Measurements from ENCODE around the gene CPOX.
"Not testable (repeated sequence)": the region's sequence is repeated elsewhere in the genome, so short reads cannot be mapped to it uniquely, and the experiment has no call there.

Gene CPOX

DNA sequence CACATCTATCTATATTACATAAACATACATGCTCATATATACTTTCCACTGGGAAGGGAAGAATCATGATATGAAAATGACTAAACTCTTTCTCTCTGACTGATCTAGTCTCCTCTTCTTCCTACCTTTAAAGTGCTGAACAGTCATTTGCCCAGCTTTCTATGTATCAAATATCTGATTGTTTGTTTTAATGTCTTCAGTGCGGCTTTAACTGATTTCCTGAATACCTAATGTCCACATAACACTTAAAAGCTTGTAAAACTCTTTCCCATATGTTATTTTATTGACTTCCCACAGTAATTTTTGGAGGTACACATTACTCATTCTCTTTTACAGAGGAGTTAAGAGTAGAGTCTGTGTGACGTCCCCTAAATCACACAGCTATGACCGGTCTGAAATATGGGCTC, 28.2 kb downstream of the CPOX start:
- no peak for DNase-seq (ENCODE audit: low read depth, low spot score)
- H3K4me3 ChIP-seq (ENCODE audit: low read depth, low read length): no peak overlapping the region
- in situ Hi-C loops (cut with HindIII; ENCODE audit: low sequenced_read_pairs): no loop called here
- TF ChIP-seq, protein P1, sequence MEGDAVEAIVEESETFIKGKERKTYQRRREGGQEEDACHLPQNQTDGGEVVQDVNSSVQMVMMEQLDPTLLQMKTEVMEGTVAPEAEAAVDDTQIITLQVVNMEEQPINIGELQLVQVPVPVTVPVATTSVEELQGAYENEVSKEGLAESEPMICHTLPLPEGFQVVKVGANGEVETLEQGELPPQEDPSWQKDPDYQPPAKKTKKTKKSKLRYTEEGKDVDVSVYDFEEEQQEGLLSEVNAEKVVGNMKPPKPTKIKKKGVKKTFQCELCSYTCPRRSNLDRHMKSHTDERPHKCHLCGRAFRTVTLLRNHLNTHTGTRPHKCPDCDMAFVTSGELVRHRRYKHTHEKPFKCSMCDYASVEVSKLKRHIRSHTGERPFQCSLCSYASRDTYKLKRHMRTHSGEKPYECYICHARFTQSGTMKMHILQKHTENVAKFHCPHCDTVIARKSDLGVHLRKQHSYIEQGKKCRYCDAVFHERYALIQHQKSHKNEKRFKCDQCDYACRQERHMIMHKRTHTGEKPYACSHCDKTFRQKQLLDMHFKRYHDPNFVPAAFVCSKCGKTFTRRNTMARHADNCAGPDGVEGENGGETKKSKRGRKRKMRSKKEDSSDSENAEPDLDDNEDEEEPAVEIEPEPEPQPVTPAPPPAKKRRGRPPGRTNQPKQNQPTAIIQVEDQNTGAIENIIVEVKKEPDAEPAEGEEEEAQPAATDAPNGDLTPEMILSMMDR (IDR thresholded peaks at IDR 0.05; ENCODE audit: low read depth, low read length): no peak

DNA sequence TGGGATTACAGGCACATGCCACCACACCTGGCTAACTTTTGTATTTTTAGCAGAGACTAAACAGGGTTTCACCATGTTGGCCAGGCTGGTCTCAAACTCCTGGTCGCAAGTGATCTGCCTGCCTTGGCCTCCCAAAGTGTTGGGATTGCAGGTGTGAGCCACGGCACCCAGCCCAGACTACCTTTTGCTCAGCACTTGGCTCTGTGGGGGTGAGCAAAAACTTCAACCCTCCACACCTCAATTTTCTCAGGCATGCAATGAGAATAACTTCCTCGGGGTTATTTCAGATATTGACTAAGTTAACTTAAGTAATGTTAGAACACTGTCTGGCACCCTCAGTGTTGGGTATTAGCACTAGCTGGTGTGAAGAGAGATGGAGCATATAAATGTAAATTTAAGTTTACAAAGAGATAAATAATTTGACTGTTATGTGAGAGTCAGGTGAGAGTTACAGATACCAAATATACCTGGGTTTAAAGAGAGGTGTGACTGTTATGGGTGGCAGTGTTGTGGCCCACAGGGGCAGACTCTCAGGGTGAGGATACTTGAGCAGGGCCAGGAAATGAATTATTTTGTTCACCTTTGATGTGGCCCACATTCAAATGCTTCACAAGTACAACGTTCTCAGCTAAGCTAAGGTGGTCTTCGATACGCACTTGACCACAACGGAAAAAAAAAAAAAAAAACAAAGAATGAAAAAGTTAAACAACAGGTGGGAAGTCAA, 29.0 kb downstream of the CPOX start:
- TF ChIP-seq, protein P1 (IDR thresholded peaks at IDR 0.05; ENCODE audit: low read depth, low read length): no peak
- H3K4me3 ChIP-seq (ENCODE audit: low read depth, low read length): no peak overlapping the region
- no peak for DNase-seq (ENCODE audit: low read depth, low spot score)
- in situ Hi-C loops (cut with HindIII; ENCODE audit: low sequenced_read_pairs): no loop called here

DNA sequence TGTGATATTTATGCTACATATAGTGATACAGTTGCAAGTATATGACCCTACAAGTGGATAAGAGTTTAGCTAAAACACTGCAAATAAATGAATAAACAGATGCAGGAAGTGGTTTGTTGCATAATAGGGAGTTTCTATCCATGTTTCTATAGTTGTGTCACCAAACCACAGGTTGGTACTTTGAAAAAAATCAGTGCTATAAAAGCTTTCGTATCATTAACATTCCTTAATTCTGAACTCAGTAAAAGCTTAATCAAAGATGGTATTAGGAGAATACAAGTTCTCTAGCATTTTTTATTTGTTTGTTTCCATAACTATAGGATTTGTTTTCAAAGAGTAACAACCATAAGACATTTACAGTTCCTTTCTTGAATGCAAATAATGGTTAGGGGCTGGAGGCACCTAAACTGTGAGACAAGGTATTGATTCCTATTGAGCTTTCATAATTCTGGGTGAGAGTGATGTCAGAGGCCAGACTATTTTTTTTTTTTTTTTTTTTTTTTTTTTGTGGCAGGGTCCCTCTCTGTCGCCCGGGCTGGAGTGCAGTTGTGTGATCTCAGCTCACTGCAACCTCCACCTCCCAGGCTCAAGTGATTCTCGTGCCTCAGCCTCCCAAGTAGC, 29.6 kb downstream of the CPOX start:
- peak; percentile 71 for DNase-seq (ENCODE audit: low read depth, low spot score)
- in situ Hi-C loops (cut with HindIII; ENCODE audit: low sequenced_read_pairs): no loop called here
- TF ChIP-seq, protein P1 (IDR thresholded peaks at IDR 0.05; ENCODE audit: low read depth, low read length): no peak
- no peak overlapping the region for H3K4me3 ChIP-seq (ENCODE audit: low read depth, low read length)

DNA sequence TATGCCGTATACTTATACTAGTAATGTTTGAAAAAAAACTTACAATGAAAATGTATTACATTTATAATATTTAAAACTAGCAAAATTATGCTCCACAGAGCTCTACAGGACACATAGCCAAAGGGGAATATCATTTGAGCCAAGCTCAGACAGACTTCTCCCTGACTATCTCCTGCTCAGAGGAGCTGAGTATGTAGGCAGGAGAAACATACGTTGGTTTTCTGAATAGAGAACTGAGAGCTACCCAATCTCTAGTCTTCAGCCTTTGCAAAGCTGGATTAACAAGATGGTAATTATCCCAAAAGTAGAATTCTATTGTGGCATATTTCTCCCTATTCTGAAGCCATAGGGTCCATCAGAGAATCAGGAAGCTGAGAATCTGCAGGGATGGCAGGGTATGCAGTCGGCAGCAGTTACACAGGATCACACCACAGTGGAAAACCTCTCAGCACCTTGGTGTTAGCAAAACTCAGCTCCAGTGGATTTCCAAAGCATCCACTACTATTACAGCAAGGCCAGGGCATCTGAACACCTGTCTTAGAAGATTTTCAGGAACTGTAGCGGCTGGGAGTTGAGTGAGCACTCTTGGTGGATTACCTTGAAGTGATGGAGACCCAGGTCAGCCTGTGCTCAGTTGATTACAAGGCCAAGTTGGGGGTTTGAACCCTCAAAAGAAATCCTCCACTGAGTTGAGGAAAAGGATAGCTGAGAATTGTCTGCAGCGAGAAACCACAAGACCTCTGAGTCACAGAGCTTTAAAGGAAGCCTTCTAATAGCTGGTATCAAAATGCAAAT, 31.5 kb downstream of the CPOX start:
- peak; percentile 37 for DNase-seq (ENCODE audit: low read depth, low spot score)
- H3K4me3 ChIP-seq (ENCODE audit: low read depth, low read length): no peak overlapping the region
- in situ Hi-C loops (cut with HindIII; ENCODE audit: low sequenced_read_pairs): no loop called here
- TF ChIP-seq, protein P1 (IDR thresholded peaks at IDR 0.05; ENCODE audit: low read depth, low read length): no peak

DNA sequence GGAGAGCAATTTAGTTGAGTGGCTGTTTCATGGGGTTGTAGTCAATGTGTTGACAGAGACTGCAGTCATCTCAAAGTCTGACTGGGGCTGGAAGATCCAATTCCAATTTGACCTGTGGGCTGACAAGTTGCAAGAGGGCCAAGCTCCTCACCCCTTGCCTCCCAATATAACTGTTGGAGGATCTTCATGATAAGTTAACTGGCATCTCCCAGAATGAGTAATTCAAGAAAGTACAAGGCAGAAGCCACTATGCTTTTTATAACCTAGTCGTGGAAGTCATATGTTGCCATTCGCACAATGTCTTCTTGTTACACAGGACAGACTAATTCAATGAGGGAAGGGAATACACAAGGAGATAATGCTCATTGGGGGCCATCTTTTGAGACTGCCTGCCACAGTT, 32.5 kb downstream of the CPOX start:
- in situ Hi-C loops (cut with HindIII; ENCODE audit: low sequenced_read_pairs): no loop called here
- no peak for DNase-seq (ENCODE audit: low read depth, low spot score)
- H3K4me3 ChIP-seq (ENCODE audit: low read depth, low read length): no peak overlapping the region
- TF ChIP-seq, protein P1 (IDR thresholded peaks at IDR 0.05; ENCODE audit: low read depth, low read length): no peak

DNA sequence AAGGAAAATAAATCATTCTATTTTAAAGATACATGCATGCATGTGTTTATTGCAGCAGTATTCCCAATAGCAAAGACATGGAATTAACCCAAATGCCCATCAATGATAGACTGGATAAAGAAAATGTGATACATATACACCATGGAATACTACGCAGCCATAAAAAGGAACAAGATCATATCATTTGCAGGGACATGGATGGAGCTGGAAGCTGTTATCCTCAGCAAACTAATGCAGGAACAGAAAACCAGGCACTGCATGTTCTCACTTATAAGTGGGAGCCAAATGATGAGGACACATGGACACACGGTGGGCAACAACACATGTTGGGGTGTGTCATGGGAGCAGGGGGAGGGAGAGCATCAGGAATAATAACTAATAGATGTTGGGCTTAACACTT, 33.6 kb downstream of the CPOX start:
- DNase-seq (ENCODE audit: low read depth, low spot score); H3K4me3 ChIP-seq (ENCODE audit: low read depth, low read length); in situ Hi-C loops (cut with HindIII; ENCODE audit: low sequenced_read_pairs): not testable (repeated sequence)

Measured in astrocyte of the spinal cord (primary cell).